Measurements from ENCODE around the gene MORN1. TPM values are rescaled to one million over a fixed set of nuclear protein-coding genes. Genes with fewer than 3 reads are reported as not detected.

MORN1 gene
- total and polyA plus RNA-seq, 2 of the 4 experiments (the other 2 are of a cell fraction), result 3.0 to 4.2 TPM

- Histone ChIP-seq H2AK5ac (ENCODE audit: low read depth, low read length) (no peak overlapping the region), H3K27ac (ENCODE audit: insufficient read depth, low read length) (no peak overlapping the region), H3K4me1 (ENCODE audit: control insufficient read depth, insufficient read depth, low read length) (no peaks in the 10 kb centered on the region), H3K14ac (replicated peaks; ENCODE audit: low read depth, low read length) (no peak overlapping the region), H3K56ac (ENCODE audit: extremely low read depth, insufficient read depth, low read length) (no peak overlapping the region), H3K4me3 (ENCODE audit: insufficient read depth, low read depth, low read length) (no peak overlapping the region), H3K4ac (ENCODE audit: low read depth, low read length) (no peak overlapping the region), H3K36me3 (ENCODE audit: control insufficient read depth, insufficient read depth, low read length) (no peaks in the 10 kb centered on the region), H2BK15ac (ENCODE audit: low read depth, low read length) (no peak overlapping the region), H4K91ac (ENCODE audit: insufficient read depth, low read depth, low read length) (no peak overlapping the region), H4K5ac (ENCODE audit: low read depth, low read length) (no peak overlapping the region), H3K23ac (ENCODE audit: low read depth, low read length) (no peak overlapping the region), H3K9me3 (ENCODE audit: control insufficient read depth, insufficient read depth, low read length) (peaks cover 5% of the 10 kb centered on the region; the same call in 1 of the 2 replicates), H2BK20ac (ENCODE audit: low read depth, low read length) (no peak overlapping the region), H3K9ac (ENCODE audit: low read depth, low read length) (no peak overlapping the region), H3K79me1 (ENCODE audit: low read depth in 1 of 2, low read length in 2 of 2) (no peaks in the 10 kb centered on the region), H2BK5ac (ENCODE audit: low read depth, low read length, poor library complexity, severe bottlenecking) (no peak overlapping the region), H4K20me1 (ENCODE audit: insufficient read depth, low read length) (no peaks in the 10 kb centered on the region; the same call in 1 of the 2 replicates), H3K4me2 (ENCODE audit: low read depth, low read length) (no peak overlapping the region), H2BK120ac (ENCODE audit: low read depth, low read length) (no peak overlapping the region), H3K9me1 (ENCODE audit: insufficient read depth, low read length) (no peaks in the 10 kb centered on the region), H2AFZ (replicated peaks; ENCODE audit: low read length, poor library complexity) (no peak overlapping the region), H2AK9ac (replicated peaks; ENCODE audit: low read depth, low read length, poor library complexity) (no peak overlapping the region), H4K8ac (ENCODE audit: low read depth in 2 of 2, low read length in 2 of 2) (no peak overlapping the region), H3K27me3 (ENCODE audit: control insufficient read depth, insufficient read depth, low read length) (peaks cover 45% of the 10 kb centered on the region), H3K18ac (ENCODE audit: low read depth, low read length) (no peak overlapping the region)
- ChIA-PET POLR2A (ENCODE audit: unreplicated experiment) (no interaction called here), CTCF (no interaction called here)
- DNase-seq (no peak), ATAC-seq (ENCODE audit: low read depth) (no peak)
- dilution Hi-C loops (cut with HindIII; ENCODE audit: low sequenced_read_pairs, unreplicated experiment), result no loop called here
- TF ChIP-seq CTCF (conservative IDR thresholded peaks at IDR 0.05; ENCODE audit: low read depth, low read length) (no peak), ELK1 (IDR thresholded peaks at IDR 0.05; ENCODE audit: borderline replicate concordance, low read depth, low read length) (no peak), RCOR1 (IDR thresholded peaks at IDR 0.05; ENCODE audit: insufficient replicate concordance, low read length) (no peak), MXI1 (IDR thresholded peaks at IDR 0.05; ENCODE audit: borderline replicate concordance, low read depth, low read length) (no peak), USF2 (IDR thresholded peaks at IDR 0.05; ENCODE audit: low read depth, low read length) (no peak), MAFK (IDR thresholded peaks at IDR 0.05; ENCODE audit: low read depth, low read length) (no peak), CEBPB (IDR thresholded peaks at IDR 0.05; ENCODE audit: low read depth, low read length) (no peak), RFX5 (IDR thresholded peaks at IDR 0.05; ENCODE audit: low read depth, low read length) (no peak), MAZ (IDR thresholded peaks at IDR 0.05; ENCODE audit: borderline replicate concordance, low read depth, low read length) (no peak), FOS (IDR thresholded peaks at IDR 0.05; ENCODE audit: low read depth, low read length) (no peak), POLR2A (IDR thresholded peaks at IDR 0.05; ENCODE audit: low read depth, low read length) (no peak), CHD1 (IDR thresholded peaks at IDR 0.05; ENCODE audit: low read depth, low read length) (no peak), RAD21 (IDR thresholded peaks at IDR 0.05; ENCODE audit: low read length) (no peak), NFE2L2 (IDR thresholded peaks at IDR 0.05; ENCODE audit: low read depth, low read length) (no peak), SMC3 (IDR thresholded peaks at IDR 0.05; ENCODE audit: low read depth, low read length) (no peak)
- in situ Hi-C loops (cut with MboI; ENCODE audit: low sequenced_read_pairs), result loop anchor here (25.0 kb wide), 1 partner anchor 631 kb away; the partner anchor contains the start of gene PRDM16
- intact Hi-C loops (cut with micrococcal nuclease), result loop anchor here (5.0 kb wide), 1 partner anchor 116 kb away; no protein-coding TSS in a partner anchor
- no TSS peak for BruUV-seq (replicated peaks)
- WGBS, 2 experiments (ENCODE audit: extremely low coverage in 2 of 2, insufficient read length in 1 of 2), result 20% methylated on average over 2 of the region's 16 CpGs; no CpG with 5 or more reads in 1 of the 2 experiments
Observed at GRCh38 chr1:2431103-2431502, 39.7 kb upstream of the MORN1 start.

Data from IMR-90 (cell line).